Calu3 (cell line): Measurements from ENCODE around the gene PHYKPL. TPM values are rescaled to one million over a fixed set of nuclear protein-coding genes. Genes with fewer than 3 reads are reported as not detected.
A peak's percentile ranks its signal among the peaks of the same experiment; 100 is the strongest.
"Not testable (repeated sequence)": the region's sequence is repeated elsewhere in the genome, so short reads cannot be mapped to it uniquely, and the experiment has no call there.

Source experiments
- BruUV-seq: library from RNA; stranded (reverse); fragments of 400-500 nt; replicated peaks from 2 replicates; lab custom pipeline; 2021; lab: Mats Ljungman, UMichigan
- CTCF ChIA-PET: fragments of 300-600 bp; sonication (Branson Sonifier 250); formaldehyde crosslinking; loops from one replicate; lab custom pipeline; 2022; ENCODE audit warnings: antibody characterized with exemption; lab: Charles Lee
- DNase-seq: peaks from one replicate; pipeline ENCODE4 v3.0.0; 2022
- H3K27ac Mint-ChIP-seq: one replicate; pipeline ENCODE4 v1.8.0; 2022; ENCODE audit warnings: mixed read lengths; ENCODE audit not compliant: unreplicated experiment
- H3K27me3 Mint-ChIP-seq: one replicate; pipeline ENCODE4 v1.8.0; 2022; ENCODE audit warnings: mixed read lengths; ENCODE audit not compliant: unreplicated experiment
- H3K36me3 Mint-ChIP-seq: one replicate; pipeline ENCODE4 v1.8.0; 2022; ENCODE audit warnings: mild to moderate bottlenecking, moderate library complexity, mixed read lengths; ENCODE audit not compliant: insufficient read depth, unreplicated experiment
- H3K4me1 Mint-ChIP-seq: one replicate; pipeline ENCODE4 v1.8.0; 2022; ENCODE audit warnings: mild to moderate bottlenecking, low read depth, mixed read lengths; ENCODE audit not compliant: unreplicated experiment
- H3K4me3 Mint-ChIP-seq: one replicate; pipeline ENCODE4 v1.8.0; 2022; ENCODE audit warnings: mild to moderate bottlenecking, low read depth, moderate library complexity, mixed read lengths; ENCODE audit not compliant: unreplicated experiment
- H3K9me3 Mint-ChIP-seq: one replicate; pipeline ENCODE4 v1.8.0; 2022; ENCODE audit warnings: low read depth, mixed read lengths; ENCODE audit not compliant: unreplicated experiment
- intact Hi-C: fragments of 100-400 bp; cut with micrococcal nuclease; formaldehyde crosslinking; loops from one replicate; pipeline ENCODE4 v1.10.0; 2022; ENCODE audit not compliant: unreplicated experiment
- total RNA-seq: library from RNA; stranded (reverse); gene quantifications from 2 replicates; pipeline ENCODE4 v1.2.3, GENCODE V29; 2022
- TF ChIP-seq, protein P1 (sequence below): fragments of 200-600 bp; IDR thresholded peaks from one replicate; pipeline ENCODE4 v1.8.0; 2022; ENCODE audit warnings: antibody characterized with exemption; ENCODE audit not compliant: unreplicated experiment

The PHYKPL gene
- total RNA-seq, 1 experiment from 2014 or later, result 96.7 TPM

DNA sequence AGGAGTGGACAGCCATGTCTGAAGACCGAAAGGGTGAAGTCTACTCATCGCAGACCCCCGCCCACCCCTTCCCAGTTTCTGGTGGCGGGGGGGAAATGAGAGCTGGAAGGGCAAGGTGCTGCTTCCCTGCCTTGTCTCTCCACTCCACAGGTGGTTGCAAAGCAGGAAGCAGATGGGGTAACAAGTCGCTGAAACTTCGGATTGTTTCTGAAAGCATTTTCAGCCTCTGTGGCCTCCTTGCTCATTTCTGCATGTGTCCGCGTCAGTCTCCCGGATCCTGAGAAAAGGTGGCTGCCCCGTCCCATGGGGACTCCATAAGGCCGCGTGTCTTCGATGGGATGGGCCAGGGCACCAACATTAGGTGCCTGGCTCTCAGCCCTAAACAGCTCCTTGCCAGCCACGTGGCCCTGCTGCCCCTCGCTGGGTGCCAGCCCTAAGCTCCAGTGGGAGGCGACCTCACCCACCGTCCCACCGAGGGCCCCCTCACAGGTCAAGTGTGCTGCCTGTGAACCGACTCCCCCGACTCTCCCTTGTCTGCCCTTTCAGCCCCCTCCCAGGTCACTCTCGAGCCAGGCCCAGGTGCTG lies 971 bp downstream of the PHYKPL start:
- Mint-ChIP-seq H3K4me1 (peaks cover 34% of the 10 kb centered on the region), H3K9me3 (peaks cover 6% of the 10 kb centered on the region), H3K4me3 (peak overlapping the region; percentile 84), H3K36me3 (peaks cover 66% of the 10 kb centered on the region), H3K27ac (peak overlapping the region; percentile 90), H3K27me3 (no peaks in the 10 kb centered on the region)
- intact Hi-C loops, result no loop called here
- DNase-seq, result no peak
- CTCF ChIA-PET, result interaction anchor here (1.7 kb wide), 1 partner anchor 25 kb away, joined by 4 read pairs; no protein-coding TSS in a partner anchor
- BruUV-seq, result no TSS peak
- TF ChIP-seq, protein P1, sequence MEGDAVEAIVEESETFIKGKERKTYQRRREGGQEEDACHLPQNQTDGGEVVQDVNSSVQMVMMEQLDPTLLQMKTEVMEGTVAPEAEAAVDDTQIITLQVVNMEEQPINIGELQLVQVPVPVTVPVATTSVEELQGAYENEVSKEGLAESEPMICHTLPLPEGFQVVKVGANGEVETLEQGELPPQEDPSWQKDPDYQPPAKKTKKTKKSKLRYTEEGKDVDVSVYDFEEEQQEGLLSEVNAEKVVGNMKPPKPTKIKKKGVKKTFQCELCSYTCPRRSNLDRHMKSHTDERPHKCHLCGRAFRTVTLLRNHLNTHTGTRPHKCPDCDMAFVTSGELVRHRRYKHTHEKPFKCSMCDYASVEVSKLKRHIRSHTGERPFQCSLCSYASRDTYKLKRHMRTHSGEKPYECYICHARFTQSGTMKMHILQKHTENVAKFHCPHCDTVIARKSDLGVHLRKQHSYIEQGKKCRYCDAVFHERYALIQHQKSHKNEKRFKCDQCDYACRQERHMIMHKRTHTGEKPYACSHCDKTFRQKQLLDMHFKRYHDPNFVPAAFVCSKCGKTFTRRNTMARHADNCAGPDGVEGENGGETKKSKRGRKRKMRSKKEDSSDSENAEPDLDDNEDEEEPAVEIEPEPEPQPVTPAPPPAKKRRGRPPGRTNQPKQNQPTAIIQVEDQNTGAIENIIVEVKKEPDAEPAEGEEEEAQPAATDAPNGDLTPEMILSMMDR, result no peak

GRCh38 chr5:178230879-178231538 lies 1.6 kb downstream of the PHYKPL start:
- intact Hi-C loops, result no loop called here
- peaks cover 70% of the 10 kb centered on the region for H3K36me3 Mint-ChIP-seq
- peaks cover 6% of the 10 kb centered on the region for H3K9me3 Mint-ChIP-seq
- peaks cover 39% of the 10 kb centered on the region for H3K4me1 Mint-ChIP-seq
- peak overlapping the region; percentile 90 for H3K27ac Mint-ChIP-seq
- no peaks in the 10 kb centered on the region for H3K27me3 Mint-ChIP-seq
- CTCF ChIA-PET, result interaction anchor here (1.7 kb wide), 1 partner anchor 24 kb away, joined by 4 read pairs; no protein-coding TSS in a partner anchor
- TSS peak; percentile 21 for BruUV-seq
- DNase-seq, result no peak
- peak overlapping the region; percentile 84 for H3K4me3 Mint-ChIP-seq
- TF ChIP-seq, protein P1, result no peak

DNA sequence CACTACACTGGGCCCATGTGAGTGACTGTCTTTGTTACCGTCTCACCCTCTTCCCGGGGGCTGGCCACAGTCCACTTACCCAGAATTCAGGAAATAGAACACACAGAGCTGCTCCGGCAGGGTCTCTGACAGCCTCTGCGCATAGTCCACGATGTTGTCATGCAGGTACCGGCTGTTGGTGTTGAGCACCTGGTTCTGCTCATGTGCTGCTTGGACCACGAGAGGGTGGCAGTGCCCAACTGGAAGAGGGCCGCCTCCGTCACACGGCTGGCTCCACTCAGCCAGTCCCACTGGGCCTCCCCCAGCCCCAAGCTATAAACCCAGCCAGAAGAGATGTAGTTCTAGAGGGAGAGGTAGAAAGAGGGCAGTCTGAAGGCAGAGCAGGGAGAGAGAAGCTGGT lies 2.7 kb downstream of the PHYKPL start:
- Mint-ChIP-seq H3K36me3 (peaks cover 66% of the 10 kb centered on the region), H3K27ac (no peak overlapping the region), H3K27me3 (no peaks in the 10 kb centered on the region), H3K4me1 (peaks cover 33% of the 10 kb centered on the region), H3K4me3 (peak overlapping the region; percentile 84), H3K9me3 (peaks cover 6% of the 10 kb centered on the region)
- CTCF ChIA-PET, result no interaction called here
- no peak for DNase-seq
- BruUV-seq, result no TSS peak
- TF ChIP-seq, protein P1, result no peak
- intact Hi-C loops, result no loop called here

DNA sequence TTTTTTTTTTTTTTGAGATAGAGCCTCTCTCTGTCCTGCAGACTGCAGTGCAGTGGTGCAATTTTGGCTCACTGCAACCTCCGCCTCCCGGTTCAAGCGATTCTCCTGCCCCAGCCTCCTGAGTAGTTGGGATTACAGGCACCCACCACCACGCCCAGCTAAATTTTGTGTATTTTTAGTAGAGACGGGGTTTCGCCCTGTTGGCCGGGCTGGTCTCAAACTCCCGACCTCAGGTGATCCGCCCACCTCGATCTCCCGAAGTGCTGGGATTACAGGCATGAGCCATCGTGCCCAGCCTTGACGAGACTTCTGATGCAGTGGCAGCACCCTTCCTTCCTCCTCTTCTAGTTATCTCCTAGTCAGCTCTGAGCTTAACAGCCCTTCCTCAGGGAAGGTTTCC lies 3.5 kb downstream of the PHYKPL start:
- H3K27me3 Mint-ChIP-seq, result not testable (repeated sequence)
- H3K36me3 Mint-ChIP-seq, result peaks cover 69% of the 10 kb centered on the region

DNA sequence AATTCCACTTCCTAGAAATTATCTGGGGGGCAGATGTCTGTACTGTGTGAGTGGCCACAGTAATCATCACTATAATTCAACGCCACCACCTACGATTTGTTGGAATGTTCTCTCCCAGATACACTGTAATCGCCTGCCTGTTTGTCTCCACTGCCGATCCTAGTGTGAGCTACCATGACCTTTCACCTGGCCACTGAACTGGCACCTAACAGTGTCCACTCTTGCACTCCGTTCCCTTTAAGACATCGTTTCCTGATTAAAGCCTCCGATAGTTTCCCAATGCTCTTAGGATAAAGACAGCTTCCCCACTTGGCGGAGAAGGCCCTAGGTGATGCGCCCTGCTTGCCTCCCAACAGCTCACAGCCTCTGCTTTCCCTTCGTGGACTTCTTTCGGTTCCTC lies 4.0 kb downstream of the PHYKPL start:
- H3K36me3 Mint-ChIP-seq, result peaks cover 72% of the 10 kb centered on the region
- H3K4me1 Mint-ChIP-seq, result peaks cover 29% of the 10 kb centered on the region
- H3K27me3 Mint-ChIP-seq, result no peaks in the 10 kb centered on the region
- peaks cover 6% of the 10 kb centered on the region for H3K9me3 Mint-ChIP-seq
- no peak overlapping the region for H3K4me3 Mint-ChIP-seq
- intact Hi-C loops, result no loop called here
- BruUV-seq, result no TSS peak
- DNase-seq, result no peak
- CTCF ChIA-PET, result no interaction called here
- TF ChIP-seq, protein P1, result no peak
- no peak overlapping the region for H3K27ac Mint-ChIP-seq

More for the DNA sequence above, 3.5 kb downstream of the PHYKPL start:
- CTCF ChIA-PET, H3K4me3 Mint-ChIP-seq, intact Hi-C loops, H3K9me3 Mint-ChIP-seq, DNase-seq, BruUV-seq: not testable (repeated sequence)
- H3K27ac Mint-ChIP-seq, result peak overlapping the region; percentile 12
- H3K4me1 Mint-ChIP-seq, result peaks cover 29% of the 10 kb centered on the region
